NT2/D1 (cell line): ENCODE measurements around the gene KRTAP10-9.
"Not testable (repeated sequence)": the region's sequence is repeated elsewhere in the genome, so short reads cannot be mapped to it uniquely, and the experiment has no call there.

Experiments used
- DNase-seq: peaks from one replicate; pipeline ENCODE4 v3.0.0-alpha.2; 2011; ENCODE audit warnings: low read depth, low spot score
- H3K27me3 ChIP-seq: 2 replicates; pipeline ENCODE4 v1.6.0; 2011; ENCODE audit warnings: mild to moderate bottlenecking; ENCODE audit not compliant: insufficient read length, insufficient read depth
- H3K36me3 ChIP-seq: 2 replicates; pipeline ENCODE4 v1.6.1; 2011; ENCODE audit warnings: mild to moderate bottlenecking, low read length, mixed read lengths; ENCODE audit not compliant: insufficient read depth, insufficient read length
- H3K4me1 ChIP-seq: 2 replicates; pipeline ENCODE4 v1.5.1; 2011; ENCODE audit not compliant: insufficient read depth, insufficient read length
- H3K4me3 ChIP-seq: 2 replicates; pipeline ENCODE4 v1.5.1; 2011; ENCODE audit warnings: low read depth; ENCODE audit not compliant: insufficient read length
- H3K9ac ChIP-seq: 2 replicates; pipeline ENCODE4 v1.6.0; 2011; ENCODE audit warnings: low read depth; ENCODE audit not compliant: insufficient read length
- H3K9me3 ChIP-seq: 2 replicates; pipeline ENCODE4 v1.5.1; 2011; ENCODE audit warnings: mild to moderate bottlenecking, low read length; ENCODE audit not compliant: insufficient read depth
- SUZ12 ChIP-seq: IDR thresholded peaks from 2 replicates; pipeline ENCODE4 v1.6.1; 2011; ENCODE audit not compliant: insufficient read length, insufficient read depth; ENCODE audit errors: extremely low read depth
- YY1 ChIP-seq: IDR thresholded peaks from 2 replicates; pipeline ENCODE4 v1.6.1; 2011; ENCODE audit not compliant: insufficient read length, insufficient read depth
- ZNF274 ChIP-seq: IDR thresholded peaks from 2 replicates; pipeline ENCODE4 v1.6.1; 2011; ENCODE audit warnings: mild to moderate bottlenecking, low read depth, low read length

The KRTAP10-9 gene

GRCh38 chr21:44599264-44600029, 27.4 kb upstream of the KRTAP10-9 start:
- Histone ChIP-seq H3K4me3 (no peak overlapping the region), H3K9ac (no peak overlapping the region), H3K27me3 (no peaks in the 10 kb centered on the region), H3K9me3 (peaks cover 13% of the 10 kb centered on the region), H3K36me3 (no peaks in the 10 kb centered on the region), H3K4me1 (no peaks in the 10 kb centered on the region)
- no peak for DNase-seq
- TF ChIP-seq SUZ12: no peak

GRCh38 chr21:44600118-44600978, 26.5 kb upstream of the KRTAP10-9 start, which contains the start of gene KRTAP10-7:
TSS of gene KRTAP10-7 (plus strand) at chr21:44600597. CDS start at chr21:44600622, 25 bp downstream.
- H3K27me3 ChIP-seq, DNase-seq, H3K4me3 ChIP-seq, H3K4me1 ChIP-seq, H3K36me3 ChIP-seq, H3K9ac ChIP-seq: not testable (repeated sequence)
- peaks cover 13% of the 10 kb centered on the region for H3K9me3 ChIP-seq

GRCh38 chr21:44601091-44601490, 25.8 kb upstream of the KRTAP10-9 start:
- not testable (repeated sequence) for H3K4me3 ChIP-seq, H3K9ac ChIP-seq, H3K36me3 ChIP-seq, H3K27me3 ChIP-seq, DNase-seq, H3K4me1 ChIP-seq
- H3K9me3 ChIP-seq: peaks cover 13% of the 10 kb centered on the region

- Histone ChIP-seq H3K4me3 (no peak overlapping the region), H3K36me3 (no peaks in the 10 kb centered on the region), H3K4me1 (no peaks in the 10 kb centered on the region), H3K9me3 (peaks cover 13% of the 10 kb centered on the region), H3K27me3 (no peaks in the 10 kb centered on the region), H3K9ac (no peak overlapping the region)
- TF ChIP-seq ZNF274 (no peak), SUZ12 (no peak), YY1 (no peak)
- DNase-seq: no peak
Measured at GRCh38 chr21:44601596-44602462, 25.1 kb upstream of the KRTAP10-9 start.

GRCh38 chr21:44602463-44602850, 24.4 kb upstream of the KRTAP10-9 start:
- no peak for DNase-seq
- H3K27me3 ChIP-seq: no peaks in the 10 kb centered on the region
- no peak for TF ChIP-seq YY1
- no peak for TF ChIP-seq ZNF274
- TF ChIP-seq SUZ12: no peak

GRCh38 chr21:44603109-44603875, 23.6 kb upstream of the KRTAP10-9 start:
- Histone ChIP-seq H3K9ac (no peak overlapping the region), H3K4me3 (no peak overlapping the region), H3K4me1 (no peaks in the 10 kb centered on the region), H3K9me3 (peaks cover 10% of the 10 kb centered on the region), H3K27me3 (no peaks in the 10 kb centered on the region), H3K36me3 (no peaks in the 10 kb centered on the region)
- DNase-seq: no peak
- TF ChIP-seq YY1: no peak
- TF ChIP-seq SUZ12: no peak
- no peak for TF ChIP-seq ZNF274

More at GRCh38 chr21:44602463-44602850, 24.4 kb upstream of the KRTAP10-9 start:
- peaks cover 13% of the 10 kb centered on the region for H3K9me3 ChIP-seq
- H3K36me3 ChIP-seq: no peaks in the 10 kb centered on the region
- no peaks in the 10 kb centered on the region for H3K4me1 ChIP-seq
- no peak overlapping the region for H3K9ac ChIP-seq
- no peak overlapping the region for H3K4me3 ChIP-seq
